Karpas-422 (cell line): ENCODE measurements around the gene CHMP1A. TPM values are rescaled to one million over a fixed set of nuclear protein-coding genes. Genes with fewer than 3 reads are reported as not detected.
A peak's percentile ranks its signal among the peaks of the same experiment; 100 is the strongest.
"Not testable (repeated sequence)": the region's sequence is repeated elsewhere in the genome, so short reads cannot be mapped to it uniquely, and the experiment has no call there.

Experiments
- DNase-seq: peaks from one replicate; pipeline ENCODE4 v3.0.0-alpha.2; 2015
- H2AFZ ChIP-seq: fragments of 200-600 bp; sonication (generic); 2 replicates; pipeline ENCODE4 v1.6.1; 2014; ENCODE audit warnings: antibody characterized with exemption, low read length, mixed read lengths
- H3K27ac ChIP-seq: fragments of 200-600 bp; sonication (generic); 2 replicates; pipeline ENCODE4 v1.5.1; 2014; ENCODE audit warnings: mild to moderate bottlenecking, low read length, moderate library complexity
- H3K27me3 ChIP-seq: fragments of 200-600 bp; sonication (generic); 2 replicates; pipeline ENCODE4 v1.6.1; 2014; ENCODE audit warnings: low read length, mixed read lengths
- H3K36me3 ChIP-seq: fragments of 200-600 bp; sonication (generic); 2 replicates; pipeline ENCODE4 v1.6.1; 2014; ENCODE audit warnings: low read length, mixed read lengths; ENCODE audit not compliant: insufficient read depth
- H3K4me1 ChIP-seq: fragments of 200-600 bp; sonication (generic); 2 replicates; pipeline ENCODE4 v1.6.1; 2014; ENCODE audit warnings: mild to moderate bottlenecking, low read length, mixed read lengths
- H3K4me2 ChIP-seq: fragments of 200-600 bp; sonication (generic); 2 replicates; pipeline ENCODE4 v1.6.1; 2014; ENCODE audit warnings: low read length, low read depth, mild to moderate bottlenecking; ENCODE audit not compliant: poor library complexity, severe bottlenecking
- H3K4me3 ChIP-seq: fragments of 200-600 bp; sonication (generic); 2 replicates; pipeline ENCODE4 v1.5.1; 2014; ENCODE audit warnings: mild to moderate bottlenecking, antibody characterized with exemption, low read length, mixed read lengths
- H3K79me2 ChIP-seq: fragments of 200-600 bp; sonication (generic); 2 replicates; pipeline ENCODE4 v1.6.1; 2014; ENCODE audit warnings: mild to moderate bottlenecking, low read length, mixed read lengths
- H3K9ac ChIP-seq: fragments of 200-600 bp; sonication (generic); 2 replicates; pipeline ENCODE4 v1.6.0; 2014; ENCODE audit warnings: low read length
- H3K9me2 ChIP-seq: fragments of 200-600 bp; sonication (generic), shearing (Covaris generic); replicated peaks from 2 replicates; pipeline ENCODE4 v1.6.0; 2014; ENCODE audit warnings: mild to moderate bottlenecking, low read length, moderate library complexity; ENCODE audit not compliant: insufficient read depth
- H3K9me3 ChIP-seq: fragments of 300-700, 200-600 bp; sonication (generic); 2 replicates; pipeline ENCODE4 v1.6.1; 2014; ENCODE audit warnings: low read length, mixed read lengths
- H4K20me1 ChIP-seq: fragments of 200-600 bp; sonication (generic); 2 replicates; pipeline ENCODE4 v1.6.1; 2014; ENCODE audit warnings: mild to moderate bottlenecking, antibody characterized with exemption, low read length, low read depth; ENCODE audit not compliant: insufficient read depth
- total RNA-seq: library from RNA; depleted of rRNA; stranded (reverse); fragments of >200 nt; shearing (Covaris generic); gene quantifications from 2 replicates; pipeline ENCODE4 v1.2.3, GENCODE V29; 2014; ENCODE audit warnings: low replicate concordance

The CHMP1A gene
- total RNA-seq, 1 experiment from 2014 or later: 35.3 TPM

- not testable (repeated sequence) for H2AFZ ChIP-seq, H3K9me3 ChIP-seq, DNase-seq, H3K36me3 ChIP-seq, H4K20me1 ChIP-seq, H3K27ac ChIP-seq, H3K27me3 ChIP-seq, H3K79me2 ChIP-seq, H3K9me2 ChIP-seq, H3K9ac ChIP-seq
- peak overlapping the region; percentile 96 for H3K4me2 ChIP-seq
- H3K4me3 ChIP-seq: peak overlapping the region; percentile 75; the same call in 1 of the 2 replicates
- peaks cover 28% of the 10 kb centered on the region for H3K4me1 ChIP-seq
These were observed 42.2 kb upstream of the CHMP1A start for GRCh38 chr16:89699629-89700099.

- H3K9ac ChIP-seq, H3K36me3 ChIP-seq, H3K79me2 ChIP-seq, H3K9me2 ChIP-seq, H3K27me3 ChIP-seq, H2AFZ ChIP-seq, H3K4me2 ChIP-seq, DNase-seq, H4K20me1 ChIP-seq, H3K4me3 ChIP-seq, H3K27ac ChIP-seq, H3K9me3 ChIP-seq: not testable (repeated sequence)
- H3K4me1 ChIP-seq: peaks cover 28% of the 10 kb centered on the region
These were observed 41.2 kb upstream of the CHMP1A start for GRCh38 chr16:89698717-89699116.

GRCh38 chr16:89697616-89698331 is 40.3 kb upstream of the CHMP1A start:
- Histone ChIP-seq H3K9me2 (no peaks in the 10 kb centered on the region), H2AFZ (no peak overlapping the region), H3K4me2 (no peak overlapping the region), H3K27ac (no peak overlapping the region), H3K9ac (no peak overlapping the region), H3K36me3 (0 out of 2 replicates have a peak, but pooled peaks cover 2% of the 10 kb centered on the region), H3K27me3 (no peaks in the 10 kb centered on the region), H4K20me1 (peaks cover 6% of the 10 kb centered on the region; the same call in 1 of the 2 replicates), H3K4me3 (no peak overlapping the region), H3K79me2 (no peaks in the 10 kb centered on the region), H3K9me3 (no peaks in the 10 kb centered on the region), H3K4me1 (peaks cover 28% of the 10 kb centered on the region)
- DNase-seq: no peak

GRCh38 chr16:89697161-89697615 is 39.7 kb upstream of the CHMP1A start:
- no peak overlapping the region for H3K4me2 ChIP-seq
- H3K27me3 ChIP-seq: no peaks in the 10 kb centered on the region
- no peak overlapping the region for H3K9ac ChIP-seq
- no peaks in the 10 kb centered on the region for H3K9me2 ChIP-seq
- no peak for DNase-seq
- H3K27ac ChIP-seq: no peak overlapping the region
- H3K4me1 ChIP-seq: peaks cover 24% of the 10 kb centered on the region
- no peaks in the 10 kb centered on the region for H3K79me2 ChIP-seq
- no peak overlapping the region for H2AFZ ChIP-seq
- H3K9me3 ChIP-seq: no peaks in the 10 kb centered on the region
- no peak overlapping the region for H3K4me3 ChIP-seq
- 0 out of 2 replicates have a peak, but pooled peaks cover 2% of the 10 kb centered on the region for H3K36me3 ChIP-seq
- H4K20me1 ChIP-seq: peaks cover 6% of the 10 kb centered on the region; the same call in 1 of the 2 replicates

- H2AFZ ChIP-seq: no peak overlapping the region
- H3K79me2 ChIP-seq: no peaks in the 10 kb centered on the region
- H3K9me3 ChIP-seq: no peaks in the 10 kb centered on the region
- H3K9me2 ChIP-seq: no peaks in the 10 kb centered on the region
- H3K4me3 ChIP-seq: no peak overlapping the region
- no peak overlapping the region for H3K9ac ChIP-seq
- H3K27me3 ChIP-seq: no peaks in the 10 kb centered on the region
- no peak overlapping the region for H3K4me2 ChIP-seq
- H3K27ac ChIP-seq: no peak overlapping the region
- peak; percentile 56 for DNase-seq
- H4K20me1 ChIP-seq: peaks cover 6% of the 10 kb centered on the region; the same call in 1 of the 2 replicates
- 0 out of 2 replicates have a peak, but pooled peaks cover 2% of the 10 kb centered on the region for H3K36me3 ChIP-seq
- peaks cover 23% of the 10 kb centered on the region for H3K4me1 ChIP-seq
These were observed 39.2 kb upstream of the CHMP1A start for GRCh38 chr16:89696670-89697128.

GRCh38 chr16:89695875-89696669 is 38.6 kb upstream of the CHMP1A start:
- H3K4me1 ChIP-seq: peaks cover 22% of the 10 kb centered on the region
- H3K9ac ChIP-seq: no peak overlapping the region
- no peaks in the 10 kb centered on the region for H3K79me2 ChIP-seq
- no peaks in the 10 kb centered on the region for H3K9me3 ChIP-seq
- no peak overlapping the region for H2AFZ ChIP-seq
- H3K36me3 ChIP-seq: 0 out of 2 replicates have a peak, but pooled peaks cover 2% of the 10 kb centered on the region
- no peaks in the 10 kb centered on the region for H3K9me2 ChIP-seq
- peaks cover 6% of the 10 kb centered on the region; the same call in 1 of the 2 replicates for H4K20me1 ChIP-seq
- H3K4me3 ChIP-seq: no peak overlapping the region
- no peak overlapping the region for H3K27ac ChIP-seq
- H3K4me2 ChIP-seq: no peak overlapping the region
- no peak for DNase-seq
- no peaks in the 10 kb centered on the region for H3K27me3 ChIP-seq

- H3K4me2 ChIP-seq: no peak overlapping the region
- H2AFZ ChIP-seq: no peak overlapping the region
- no peak overlapping the region for H3K4me3 ChIP-seq
- DNase-seq: no peak
- H3K4me1 ChIP-seq: peaks cover 14% of the 10 kb centered on the region
- no peak overlapping the region for H3K27ac ChIP-seq
- H3K9me3 ChIP-seq: no peaks in the 10 kb centered on the region
- no peaks in the 10 kb centered on the region for H3K9me2 ChIP-seq
- no peaks in the 10 kb centered on the region for H3K27me3 ChIP-seq
- no peaks in the 10 kb centered on the region for H3K79me2 ChIP-seq
- H3K36me3 ChIP-seq: 0 out of 2 replicates have a peak, but pooled peaks cover 2% of the 10 kb centered on the region
- peaks cover 1% of the 10 kb centered on the region; the same call in 1 of the 2 replicates for H4K20me1 ChIP-seq
- H3K9ac ChIP-seq: no peak overlapping the region
These were observed 37.8 kb upstream of the CHMP1A start for GRCh38 chr16:89695086-89695874.
